GM23338 (cell line): ENCODE results near the gene USP6NL. TPM values are rescaled to one million over a fixed set of nuclear protein-coding genes. Genes with fewer than 3 reads are reported as not detected.

Experiments used
- EZH2 ChIP-seq: fragments of 200-600 bp; sonication (generic); IDR thresholded peaks from one replicate; pipeline ENCODE4 v1.8.0; 2017; ENCODE audit warnings: antibody characterized with exemption, mild to moderate bottlenecking, low read depth; ENCODE audit not compliant: unreplicated experiment
- EZH2phosphoT487 ChIP-seq: fragments of 200-600 bp; sonication (generic); IDR thresholded peaks from one replicate; pipeline ENCODE4 v1.8.1; 2018; ENCODE audit warnings: antibody characterized with exemption; ENCODE audit not compliant: unreplicated experiment
- JUNB ChIP-seq: IDR thresholded peaks from one replicate; pipeline ENCODE4 v1.6.1; 2016; ENCODE audit warnings: antibody characterized with exemption; ENCODE audit not compliant: unreplicated experiment
- NANOG ChIP-seq: IDR thresholded peaks from 2 replicates; pipeline ENCODE4 v1.6.1; 2016; ENCODE audit warnings: antibody characterized with exemption, borderline replicate concordance
- POLR2AphosphoS5 ChIP-seq: IDR thresholded peaks from 2 replicates; pipeline ENCODE4 v1.6.1; 2016; ENCODE audit warnings: antibody characterized with exemption, low read depth
- STAT1 ChIP-seq: IDR thresholded peaks from one replicate; pipeline ENCODE4 v1.6.1; 2016; ENCODE audit warnings: antibody characterized with exemption; ENCODE audit not compliant: unreplicated experiment
- ZNF331 ChIP-seq: fragments of 250-450 bp; sonication (Bioruptor Pico); IDR thresholded peaks from 2 replicates; pipeline ENCODE4 v1.5.0; 2020; ENCODE audit warnings: low read depth, mild to moderate bottlenecking, moderate library complexity
- polyA plus RNA-seq: library from polyadenylated mRNA; unstranded; fragments of >200 nt; fragmentation: Nextera tagmentation; extraction: Ambion mirVana; gene quantifications from 2 replicates; pipeline ENCODE4 v1.2.1, GENCODE V29; 2016
- total RNA-seq: library from RNA; depleted of rRNA; stranded (reverse); fragments of >200 nt; shearing (Covaris generic); gene quantifications from 2 replicates; pipeline ENCODE4 v1.2.3, GENCODE V29; 2014
- TF ChIP-seq, protein P1 (sequence below): fragments of 250-450 bp; sonication (Bioruptor Pico); IDR thresholded peaks from 2 replicates; pipeline ENCODE4 v1.5.0; 2020; ENCODE audit warnings: mild to moderate bottlenecking, moderate library complexity
- TF ChIP-seq, protein P2 (sequence below), 2 experiments: fragments of 200-600 bp in 1 of 2; sonication (generic) in 1 of 2; conservative IDR thresholded peaks; 2 replicates each; pipeline versions ENCODE4 v1.5.1 to v1.6.1; 2016 to 2017; ENCODE audit warnings: antibody characterized with exemption in 2 of 2, low read depth in 2 of 2, mild to moderate bottlenecking in 2 of 2, moderate library complexity in 1 of 2
- TF ChIP-seq, protein P3 (sequence below): IDR thresholded peaks from 2 replicates; pipeline ENCODE4 v1.6.1; 2016; ENCODE audit warnings: antibody characterized with exemption

The USP6NL gene
- total and polyA plus RNA-seq, 2 experiments from 2014 or later, result 8.1 to 29.7 TPM

DNA sequence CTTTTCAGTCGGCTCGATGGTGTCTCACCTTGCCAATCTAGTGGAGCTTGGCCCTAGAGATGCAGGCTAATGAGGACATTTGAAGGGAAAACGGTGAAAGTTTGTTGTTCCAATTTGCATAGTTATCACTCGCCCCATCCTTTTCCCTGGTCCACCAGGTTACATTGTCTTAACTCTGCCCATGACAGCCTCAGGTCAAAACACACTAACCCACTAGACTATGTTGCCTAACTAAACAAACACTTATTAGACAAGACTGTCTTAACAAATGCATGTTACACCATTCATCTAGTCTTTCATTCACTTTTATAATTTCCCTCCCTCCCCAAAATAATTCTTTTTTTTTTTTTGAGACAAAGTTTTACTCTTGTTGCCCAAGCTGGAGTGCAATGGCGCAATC is 40.7 kb downstream of the USP6NL start (continued):
- TF ChIP-seq, protein P1, sequence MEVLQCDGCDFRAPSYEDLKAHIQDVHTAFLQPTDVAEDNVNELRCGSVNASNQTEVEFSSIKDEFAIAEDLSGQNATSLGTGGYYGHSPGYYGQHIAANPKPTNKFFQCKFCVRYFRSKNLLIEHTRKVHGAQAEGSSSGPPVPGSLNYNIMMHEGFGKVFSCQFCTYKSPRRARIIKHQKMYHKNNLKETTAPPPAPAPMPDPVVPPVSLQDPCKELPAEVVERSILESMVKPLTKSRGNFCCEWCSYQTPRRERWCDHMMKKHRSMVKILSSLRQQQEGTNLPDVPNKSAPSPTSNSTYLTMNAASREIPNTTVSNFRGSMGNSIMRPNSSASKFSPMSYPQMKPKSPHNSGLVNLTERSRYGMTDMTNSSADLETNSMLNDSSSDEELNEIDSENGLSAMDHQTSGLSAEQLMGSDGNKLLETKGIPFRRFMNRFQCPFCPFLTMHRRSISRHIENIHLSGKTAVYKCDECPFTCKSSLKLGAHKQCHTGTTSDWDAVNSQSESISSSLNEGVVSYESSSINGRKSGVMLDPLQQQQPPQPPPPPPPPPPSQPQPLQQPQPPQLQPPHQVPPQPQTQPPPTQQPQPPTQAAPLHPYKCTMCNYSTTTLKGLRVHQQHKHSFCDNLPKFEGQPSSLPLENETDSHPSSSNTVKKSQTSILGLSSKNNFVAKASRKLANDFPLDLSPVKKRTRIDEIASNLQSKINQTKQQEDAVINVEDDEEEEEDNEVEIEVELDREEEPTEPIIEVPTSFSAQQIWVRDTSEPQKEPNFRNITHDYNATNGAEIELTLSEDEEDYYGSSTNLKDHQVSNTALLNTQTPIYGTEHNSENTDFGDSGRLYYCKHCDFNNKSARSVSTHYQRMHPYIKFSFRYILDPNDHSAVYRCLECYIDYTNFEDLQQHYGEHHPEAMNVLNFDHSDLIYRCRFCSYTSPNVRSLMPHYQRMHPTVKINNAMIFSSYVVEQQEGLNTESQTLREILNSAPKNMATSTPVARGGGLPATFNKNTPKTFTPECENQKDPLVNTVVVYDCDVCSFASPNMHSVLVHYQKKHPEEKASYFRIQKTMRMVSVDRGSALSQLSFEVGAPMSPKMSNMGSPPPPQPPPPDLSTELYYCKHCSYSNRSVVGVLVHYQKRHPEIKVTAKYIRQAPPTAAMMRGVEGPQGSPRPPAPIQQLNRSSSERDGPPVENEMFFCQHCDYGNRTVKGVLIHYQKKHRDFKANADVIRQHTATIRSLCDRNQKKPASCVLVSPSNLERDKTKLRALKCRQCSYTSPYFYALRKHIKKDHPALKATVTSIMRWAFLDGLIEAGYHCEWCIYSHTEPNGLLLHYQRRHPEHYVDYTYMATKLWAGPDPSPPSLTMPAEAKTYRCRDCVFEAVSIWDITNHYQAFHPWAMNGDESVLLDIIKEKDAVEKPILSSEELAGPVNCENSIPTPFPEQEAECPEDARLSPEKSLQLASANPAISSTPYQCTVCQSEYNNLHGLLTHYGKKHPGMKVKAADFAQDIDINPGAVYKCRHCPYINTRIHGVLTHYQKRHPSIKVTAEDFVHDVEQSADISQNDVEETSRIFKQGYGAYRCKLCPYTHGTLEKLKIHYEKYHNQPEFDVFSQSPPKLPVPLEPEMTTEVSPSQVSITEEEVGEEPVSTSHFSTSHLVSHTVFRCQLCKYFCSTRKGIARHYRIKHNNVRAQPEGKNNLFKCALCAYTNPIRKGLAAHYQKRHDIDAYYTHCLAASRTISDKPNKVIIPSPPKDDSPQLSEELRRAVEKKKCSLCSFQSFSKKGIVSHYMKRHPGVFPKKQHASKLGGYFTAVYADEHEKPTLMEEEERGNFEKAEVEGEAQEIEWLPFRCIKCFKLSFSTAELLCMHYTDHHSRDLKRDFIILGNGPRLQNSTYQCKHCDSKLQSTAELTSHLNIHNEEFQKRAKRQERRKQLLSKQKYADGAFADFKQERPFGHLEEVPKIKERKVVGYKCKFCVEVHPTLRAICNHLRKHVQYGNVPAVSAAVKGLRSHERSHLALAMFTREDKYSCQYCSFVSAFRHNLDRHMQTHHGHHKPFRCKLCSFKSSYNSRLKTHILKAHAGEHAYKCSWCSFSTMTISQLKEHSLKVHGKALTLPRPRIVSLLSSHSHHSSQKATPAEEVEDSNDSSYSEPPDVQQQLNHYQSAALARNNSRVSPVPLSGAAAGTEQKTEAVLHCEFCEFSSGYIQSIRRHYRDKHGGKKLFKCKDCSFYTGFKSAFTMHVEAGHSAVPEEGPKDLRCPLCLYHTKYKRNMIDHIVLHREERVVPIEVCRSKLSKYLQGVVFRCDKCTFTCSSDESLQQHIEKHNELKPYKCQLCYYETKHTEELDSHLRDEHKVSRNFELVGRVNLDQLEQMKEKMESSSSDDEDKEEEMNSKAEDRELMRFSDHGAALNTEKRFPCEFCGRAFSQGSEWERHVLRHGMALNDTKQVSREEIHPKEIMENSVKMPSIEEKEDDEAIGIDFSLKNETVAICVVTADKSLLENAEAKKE (CRISPR knock-in tag), result no peak
- TF ChIP-seq NANOG (no peak), EZH2 (no peak), EZH2phosphoT487 (no peak), JUNB (no peak), STAT1 (no peak), ZNF331 (CRISPR knock-in tag) (no peak), POLR2AphosphoS5 (no peak)
- TF ChIP-seq, protein P2, sequence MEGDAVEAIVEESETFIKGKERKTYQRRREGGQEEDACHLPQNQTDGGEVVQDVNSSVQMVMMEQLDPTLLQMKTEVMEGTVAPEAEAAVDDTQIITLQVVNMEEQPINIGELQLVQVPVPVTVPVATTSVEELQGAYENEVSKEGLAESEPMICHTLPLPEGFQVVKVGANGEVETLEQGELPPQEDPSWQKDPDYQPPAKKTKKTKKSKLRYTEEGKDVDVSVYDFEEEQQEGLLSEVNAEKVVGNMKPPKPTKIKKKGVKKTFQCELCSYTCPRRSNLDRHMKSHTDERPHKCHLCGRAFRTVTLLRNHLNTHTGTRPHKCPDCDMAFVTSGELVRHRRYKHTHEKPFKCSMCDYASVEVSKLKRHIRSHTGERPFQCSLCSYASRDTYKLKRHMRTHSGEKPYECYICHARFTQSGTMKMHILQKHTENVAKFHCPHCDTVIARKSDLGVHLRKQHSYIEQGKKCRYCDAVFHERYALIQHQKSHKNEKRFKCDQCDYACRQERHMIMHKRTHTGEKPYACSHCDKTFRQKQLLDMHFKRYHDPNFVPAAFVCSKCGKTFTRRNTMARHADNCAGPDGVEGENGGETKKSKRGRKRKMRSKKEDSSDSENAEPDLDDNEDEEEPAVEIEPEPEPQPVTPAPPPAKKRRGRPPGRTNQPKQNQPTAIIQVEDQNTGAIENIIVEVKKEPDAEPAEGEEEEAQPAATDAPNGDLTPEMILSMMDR (conservative IDR thresholded peaks at IDR 0.05; ENCODE audit: low read depth in 2 of 2), result no peak
- TF ChIP-seq, protein P3, sequence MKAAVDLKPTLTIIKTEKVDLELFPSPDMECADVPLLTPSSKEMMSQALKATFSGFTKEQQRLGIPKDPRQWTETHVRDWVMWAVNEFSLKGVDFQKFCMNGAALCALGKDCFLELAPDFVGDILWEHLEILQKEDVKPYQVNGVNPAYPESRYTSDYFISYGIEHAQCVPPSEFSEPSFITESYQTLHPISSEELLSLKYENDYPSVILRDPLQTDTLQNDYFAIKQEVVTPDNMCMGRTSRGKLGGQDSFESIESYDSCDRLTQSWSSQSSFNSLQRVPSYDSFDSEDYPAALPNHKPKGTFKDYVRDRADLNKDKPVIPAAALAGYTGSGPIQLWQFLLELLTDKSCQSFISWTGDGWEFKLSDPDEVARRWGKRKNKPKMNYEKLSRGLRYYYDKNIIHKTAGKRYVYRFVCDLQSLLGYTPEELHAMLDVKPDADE, result no peak
